ENCODE measurements around the gene AMMECR1. TPM values are rescaled to one million over a fixed set of nuclear protein-coding genes. Genes with fewer than 3 reads are reported as not detected.

AMMECR1 gene
- total and polyA plus RNA-seq, 2 of the 4 experiments (the other 2 are of a cell fraction), result 7.0 to 11.3 TPM

DNA sequence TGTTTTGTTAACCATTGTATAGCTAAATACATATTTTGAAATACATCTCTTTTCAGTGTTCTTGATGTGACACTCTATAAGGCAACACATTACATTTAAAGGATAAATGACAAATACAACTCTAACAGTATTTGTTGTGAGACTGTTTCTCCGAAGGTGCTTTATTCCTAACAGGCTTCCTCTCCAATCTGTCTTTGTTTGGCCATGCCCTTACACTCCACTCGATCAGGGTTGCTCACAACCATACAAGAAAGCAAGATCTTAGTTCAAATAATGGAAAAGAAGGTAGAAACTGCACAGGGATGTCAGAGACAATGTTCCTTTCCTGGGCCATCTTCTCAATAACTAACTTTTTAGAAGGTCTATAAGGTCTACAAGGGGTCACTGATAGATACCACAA is 36.5 kb downstream of the AMMECR1 start:
- H3K18ac ChIP-seq (ENCODE audit: low read depth, low read length), result peak overlapping the region; percentile 81; the same call in 1 of the 2 replicates
- H3K4me3 ChIP-seq (ENCODE audit: insufficient read depth, low read depth, low read length), result no peak overlapping the region
- no peak overlapping the region; the same call in 1 of the 2 replicates for H2AK5ac ChIP-seq (ENCODE audit: low read depth, low read length)
- H2BK120ac ChIP-seq (ENCODE audit: low read depth, low read length), result no peak overlapping the region
- H3K79me1 ChIP-seq (ENCODE audit: low read depth in 1 of 2, low read length in 2 of 2), result peaks cover 9 to 26% of the 10 kb centered on the region in 2 experiments
- no peaks in the 10 kb centered on the region for H3K9me1 ChIP-seq (ENCODE audit: insufficient read depth, low read length)
- ChIA-PET POLR2A (ENCODE audit: unreplicated experiment) (no interaction called here), CTCF (no interaction called here)
- H2BK5ac ChIP-seq (ENCODE audit: low read depth, low read length, poor library complexity, severe bottlenecking), result peak overlapping the region; percentile 29
- H3K27me3 ChIP-seq (ENCODE audit: control insufficient read depth, insufficient read depth, low read length), result no peaks in the 10 kb centered on the region; the same call in 1 of the 2 replicates
- peak overlapping the region; percentile 44; the same call in 1 of the 2 replicates for H3K27ac ChIP-seq (ENCODE audit: insufficient read depth, low read length)
- H2AK9ac ChIP-seq (replicated peaks; ENCODE audit: low read depth, low read length, poor library complexity), result no peak overlapping the region
- H2BK15ac ChIP-seq (ENCODE audit: low read depth, low read length), result no peak overlapping the region
- H2AFZ ChIP-seq (replicated peaks; ENCODE audit: low read length, poor library complexity), result no peak overlapping the region
- TF ChIP-seq SMC3 (IDR thresholded peaks at IDR 0.05; ENCODE audit: low read depth, low read length) (no peak), CHD1 (IDR thresholded peaks at IDR 0.05; ENCODE audit: low read depth, low read length) (no peak), FOS (IDR thresholded peaks at IDR 0.05; ENCODE audit: low read depth, low read length) (no peak)
- no peak overlapping the region for H3K9ac ChIP-seq (ENCODE audit: low read depth, low read length)
- H3K14ac ChIP-seq (replicated peaks; ENCODE audit: low read depth, low read length), result no peak overlapping the region; the same call in 1 of the 2 replicates
- no peaks in the 10 kb centered on the region for H3K36me3 ChIP-seq (ENCODE audit: control insufficient read depth, insufficient read depth, low read length)
- intact Hi-C loops (cut with micrococcal nuclease) (no loop called here), in situ Hi-C loops (cut with MboI; ENCODE audit: low sequenced_read_pairs) (no loop called here), dilution Hi-C loops (cut with HindIII; ENCODE audit: low sequenced_read_pairs, unreplicated experiment) (no loop called here)
- no peak overlapping the region; a peak in 1 of 4 replicates for H4K8ac ChIP-seq (ENCODE audit: low read depth in 2 of 2, low read length in 2 of 2)
- H3K4me1 ChIP-seq (ENCODE audit: control insufficient read depth, insufficient read depth, low read length), result peaks cover 4% of the 10 kb centered on the region; the same call in 1 of the 2 replicates
- H4K5ac ChIP-seq (ENCODE audit: low read depth, low read length), result peak overlapping the region; percentile 49; the same call in 1 of the 2 replicates
- H3K9me3 ChIP-seq (ENCODE audit: control insufficient read depth, insufficient read depth, low read length), result peaks cover 2% of the 10 kb centered on the region; the same call in 1 of the 2 replicates
- H4K20me1 ChIP-seq (ENCODE audit: insufficient read depth, low read length), result no peaks in the 10 kb centered on the region
- H2BK20ac ChIP-seq (ENCODE audit: low read depth, low read length), result 0 out of 2 replicates have a peak overlapping the region, but pooled peaks have one; percentile 10
- peak overlapping the region; percentile 21 for H3K4me2 ChIP-seq (ENCODE audit: low read depth, low read length)
- no peak overlapping the region for H3K4ac ChIP-seq (ENCODE audit: low read depth, low read length)
- ATAC-seq (ENCODE audit: low read depth) (no peak), DNase-seq (no peak)
- H4K91ac ChIP-seq (ENCODE audit: insufficient read depth, low read depth, low read length), result no peak overlapping the region
- no TSS peak for BruUV-seq (replicated peaks)
- no peak overlapping the region for H3K56ac ChIP-seq (ENCODE audit: extremely low read depth, insufficient read depth, low read length)
- H3K23ac ChIP-seq (ENCODE audit: low read depth, low read length), result no peak overlapping the region
- WGBS, 2 experiments (ENCODE audit: extremely low coverage in 2 of 2, insufficient read length in 1 of 2), result no CpG with 5 or more reads among the region's 2 CpGs
